Measurements from ENCODE around the gene SKAP2. TPM values are rescaled to one million over a fixed set of nuclear protein-coding genes. Genes with fewer than 3 reads are reported as not detected.
"Not testable (repeated sequence)": the region's sequence is repeated elsewhere in the genome, so short reads cannot be mapped to it uniquely, and the experiment has no call there.

Gene SKAP2
- total RNA-seq, 6 donors from 2014 or later: 21.7 to 57.2 (median 32.6) TPM

GRCh38 chr7:26850193-26850651, 14.2 kb downstream of the SKAP2 start:
- no peak overlapping the region for H3K4me3 ChIP-seq
- no peak overlapping the region for H3K27ac ChIP-seq
- H3K36me3 ChIP-seq: peaks cover 0 to 6% (median 0%) of the 10 kb centered on the region in 4 donors
- H3K4me1 ChIP-seq: no peaks in the 10 kb centered on the region
- no peaks in the 10 kb centered on the region for H3K27me3 ChIP-seq
- TF ChIP-seq EP300 (IDR thresholded peaks at IDR 0.05) (no peak), POLR2AphosphoS5 (IDR thresholded peaks at IDR 0.05) (no peak), POLR2A (IDR thresholded peaks at IDR 0.05) (no peak)
- DNase-seq (no peak), ATAC-seq (ENCODE audit: low FRiP score in 2 of 2) (peak in 1 of 2 donors; percentile 64)
- 89 to 98% methylated on average over 7 to 8 of the region's 8 CpGs for WGBS, 2 donors
- H3K9me3 ChIP-seq: no peaks in the 10 kb centered on the region

GRCh38 chr7:26843705-26844104, 20.7 kb downstream of the SKAP2 start:
- no peak for ATAC-seq (ENCODE audit: low FRiP score in 2 of 2)
- Histone ChIP-seq H3K4me1 (peaks cover 0 to 3% (median 0%) of the 10 kb centered on the region in 4 donors), H3K27ac (no peak overlapping the region), H3K9me3 (no peaks in the 10 kb centered on the region), H3K36me3 (peaks cover 0 to 12% (median 0%) of the 10 kb centered on the region in 4 donors), H3K4me3 (no peak overlapping the region), H3K27me3 (no peaks in the 10 kb centered on the region)
- TF ChIP-seq POLR2A (IDR thresholded peaks at IDR 0.05) (no peak), CTCF (IDR thresholded peaks at IDR 0.05) (no peak), EP300 (IDR thresholded peaks at IDR 0.05) (no peak), POLR2AphosphoS5 (IDR thresholded peaks at IDR 0.05) (no peak)
- DNase-seq: no peak
- WGBS, 2 donors: 77 to 78% methylated on average over 4 of the region's 4 CpGs

GRCh38 chr7:26842897-26843296, 21.5 kb downstream of the SKAP2 start:
- no peaks in the 10 kb centered on the region for H3K27me3 ChIP-seq
- H3K9me3 ChIP-seq: no peaks in the 10 kb centered on the region
- TF ChIP-seq POLR2A (IDR thresholded peaks at IDR 0.05): no peak
- no peak for TF ChIP-seq CTCF (IDR thresholded peaks at IDR 0.05)
- TF ChIP-seq EP300 (IDR thresholded peaks at IDR 0.05): no peak
- TF ChIP-seq POLR2AphosphoS5 (IDR thresholded peaks at IDR 0.05): no peak
- DNase-seq (no peak), ATAC-seq (ENCODE audit: low FRiP score in 2 of 2) (no peak)
- H3K4me1 ChIP-seq: peaks cover 0 to 3% (median 0%) of the 10 kb centered on the region in 4 donors
- H3K27ac ChIP-seq: no peak overlapping the region
- 94% methylated on average over 2 of the region's 2 CpGs for WGBS, 2 donors
- H3K36me3 ChIP-seq: peaks cover 0 to 12% (median 0%) of the 10 kb centered on the region in 4 donors
- H3K4me3 ChIP-seq: no peak overlapping the region

- DNase-seq (no peak), ATAC-seq (ENCODE audit: low FRiP score in 2 of 2) (no peak)
- Histone ChIP-seq H3K9me3 (peaks cover 0 to under 1% (median 0%) of the 10 kb centered on the region in 4 donors), H3K27me3 (no peaks in the 10 kb centered on the region), H3K27ac (no peak overlapping the region), H3K4me1 (peaks cover 0 to 3% (median 0%) of the 10 kb centered on the region in 4 donors), H3K4me3 (no peak overlapping the region), H3K36me3 (peaks cover 0 to 13% (median 0%) of the 10 kb centered on the region in 4 donors)
- TF ChIP-seq EP300 (IDR thresholded peaks at IDR 0.05): no peak
- TF ChIP-seq POLR2A (IDR thresholded peaks at IDR 0.05): no peak
- no peak for TF ChIP-seq POLR2AphosphoS5 (IDR thresholded peaks at IDR 0.05)
- TF ChIP-seq CTCF (IDR thresholded peaks at IDR 0.05): no peak
- 74 to 86% methylated on average over 4 of the region's 4 CpGs for WGBS, 2 donors
Measured at GRCh38 chr7:26841003-26841739, 23.2 kb downstream of the SKAP2 start.

- not testable (repeated sequence) for ATAC-seq (ENCODE audit: low FRiP score in 2 of 2); H3K27me3 ChIP-seq; H3K4me3 ChIP-seq; DNase-seq; H3K4me1 ChIP-seq; H3K9me3 ChIP-seq; H3K27ac ChIP-seq; H3K36me3 ChIP-seq
- WGBS, 2 donors: 97% methylated on average over 3 of the region's 3 CpGs
Measured at GRCh38 chr7:26836793-26837192, 27.6 kb downstream of the SKAP2 start.

GRCh38 chr7:26815426-26815825, 49.0 kb downstream of the SKAP2 start:
- DNase-seq (no peak), ATAC-seq (ENCODE audit: low FRiP score in 2 of 2) (no peak)
- Histone ChIP-seq H3K9me3 (no peaks in the 10 kb centered on the region), H3K4me1 (peaks cover 0 to 4% (median 0%) of the 10 kb centered on the region in 4 donors), H3K4me3 (no peak overlapping the region), H3K36me3 (no peaks in the 10 kb centered on the region), H3K27ac (no peak overlapping the region), H3K27me3 (no peaks in the 10 kb centered on the region)
- no peak for TF ChIP-seq POLR2AphosphoS5 (IDR thresholded peaks at IDR 0.05)
- no peak for TF ChIP-seq CTCF (IDR thresholded peaks at IDR 0.05)
- 84 to 90% methylated on average over 3 of the region's 3 CpGs for WGBS, 2 donors
